Measurements from ENCODE around the gene SAA1.

- TF ChIP-seq CTCF (IDR thresholded peaks at IDR 0.05): no peak
- no peak for TF ChIP-seq POLR2A (IDR thresholded peaks at IDR 0.05)
These were observed 12.8 kb upstream of the SAA1 start for GRCh38 chr11:18253233-18253632.
